C4-2B (cell line): ENCODE measurements around the gene CHID1.

Source experiments
- H3K27ac ChIP-seq: fragments of 450-650 bp; 2 replicates; pipeline ENCODE4 v1.5.1; 2017
- ZFX ChIP-seq: fragments of 450-650 bp; IDR thresholded peaks from 2 replicates; pipeline ENCODE4 v1.6.1; 2017
- TF ChIP-seq, protein P1 (sequence below): fragments of 450-650 bp; conservative IDR thresholded peaks from 2 replicates; pipeline ENCODE4 v1.5.1; 2017; ENCODE audit warnings: mild to moderate bottlenecking

CHID1 gene

DNA sequence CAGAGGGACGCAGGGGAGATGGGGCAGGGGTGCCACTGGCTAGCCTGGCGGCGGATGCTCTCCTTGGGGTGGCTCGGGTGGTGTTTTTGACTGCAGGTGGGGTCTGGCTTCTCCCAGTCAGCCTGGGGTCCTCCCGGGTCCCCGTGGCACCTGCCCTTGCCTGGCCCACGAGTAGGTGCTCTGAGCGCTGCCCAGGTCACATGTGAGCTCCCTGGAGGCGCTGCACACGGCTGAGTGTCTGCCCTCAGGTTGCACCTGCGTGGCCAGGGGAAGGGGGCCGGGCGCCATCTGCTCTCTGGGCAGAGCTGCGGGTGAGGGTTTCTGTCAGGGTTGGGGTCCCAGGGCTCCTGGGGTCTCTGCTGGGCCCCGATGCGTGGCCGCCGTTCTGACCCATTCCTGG lies 62.7 kb downstream of the CHID1 start:
- H3K27ac ChIP-seq, result no peak overlapping the region
- no peak for TF ChIP-seq ZFX
- TF ChIP-seq, protein P1, sequence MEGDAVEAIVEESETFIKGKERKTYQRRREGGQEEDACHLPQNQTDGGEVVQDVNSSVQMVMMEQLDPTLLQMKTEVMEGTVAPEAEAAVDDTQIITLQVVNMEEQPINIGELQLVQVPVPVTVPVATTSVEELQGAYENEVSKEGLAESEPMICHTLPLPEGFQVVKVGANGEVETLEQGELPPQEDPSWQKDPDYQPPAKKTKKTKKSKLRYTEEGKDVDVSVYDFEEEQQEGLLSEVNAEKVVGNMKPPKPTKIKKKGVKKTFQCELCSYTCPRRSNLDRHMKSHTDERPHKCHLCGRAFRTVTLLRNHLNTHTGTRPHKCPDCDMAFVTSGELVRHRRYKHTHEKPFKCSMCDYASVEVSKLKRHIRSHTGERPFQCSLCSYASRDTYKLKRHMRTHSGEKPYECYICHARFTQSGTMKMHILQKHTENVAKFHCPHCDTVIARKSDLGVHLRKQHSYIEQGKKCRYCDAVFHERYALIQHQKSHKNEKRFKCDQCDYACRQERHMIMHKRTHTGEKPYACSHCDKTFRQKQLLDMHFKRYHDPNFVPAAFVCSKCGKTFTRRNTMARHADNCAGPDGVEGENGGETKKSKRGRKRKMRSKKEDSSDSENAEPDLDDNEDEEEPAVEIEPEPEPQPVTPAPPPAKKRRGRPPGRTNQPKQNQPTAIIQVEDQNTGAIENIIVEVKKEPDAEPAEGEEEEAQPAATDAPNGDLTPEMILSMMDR, result no peak

DNA sequence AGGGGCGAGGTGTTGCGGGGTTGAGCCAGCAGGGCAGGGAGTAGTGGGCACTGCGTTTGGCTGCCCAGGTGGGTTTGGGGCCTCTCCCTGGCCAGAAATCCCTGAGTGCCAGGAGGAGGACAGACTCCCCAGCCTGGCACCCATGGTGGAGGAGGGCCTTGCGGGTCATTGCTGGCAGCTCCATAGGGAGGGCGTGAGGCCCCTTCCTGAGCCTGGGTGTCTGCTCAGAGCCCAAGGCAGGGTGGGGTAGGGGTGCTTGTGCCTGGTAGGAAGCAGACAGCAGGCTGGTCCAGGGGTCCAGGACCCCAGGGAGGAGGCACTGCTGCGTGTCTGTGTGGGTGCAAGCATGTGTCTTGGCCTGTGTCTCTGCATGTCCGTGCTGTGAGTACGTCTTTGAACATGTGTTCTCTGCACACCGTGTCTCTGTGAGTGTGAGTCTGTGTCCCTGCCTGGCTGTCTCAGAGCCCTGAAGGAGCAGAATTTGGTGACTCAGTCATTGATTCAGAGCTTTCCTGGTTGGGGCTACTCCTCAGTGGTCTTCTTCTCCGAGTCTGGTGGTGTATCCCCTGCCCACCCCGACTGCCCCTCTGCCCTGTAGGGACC lies 64.0 kb downstream of the CHID1 start:
- no peak overlapping the region for H3K27ac ChIP-seq
- no peak for TF ChIP-seq ZFX
- TF ChIP-seq, protein P1, result no peak

DNA sequence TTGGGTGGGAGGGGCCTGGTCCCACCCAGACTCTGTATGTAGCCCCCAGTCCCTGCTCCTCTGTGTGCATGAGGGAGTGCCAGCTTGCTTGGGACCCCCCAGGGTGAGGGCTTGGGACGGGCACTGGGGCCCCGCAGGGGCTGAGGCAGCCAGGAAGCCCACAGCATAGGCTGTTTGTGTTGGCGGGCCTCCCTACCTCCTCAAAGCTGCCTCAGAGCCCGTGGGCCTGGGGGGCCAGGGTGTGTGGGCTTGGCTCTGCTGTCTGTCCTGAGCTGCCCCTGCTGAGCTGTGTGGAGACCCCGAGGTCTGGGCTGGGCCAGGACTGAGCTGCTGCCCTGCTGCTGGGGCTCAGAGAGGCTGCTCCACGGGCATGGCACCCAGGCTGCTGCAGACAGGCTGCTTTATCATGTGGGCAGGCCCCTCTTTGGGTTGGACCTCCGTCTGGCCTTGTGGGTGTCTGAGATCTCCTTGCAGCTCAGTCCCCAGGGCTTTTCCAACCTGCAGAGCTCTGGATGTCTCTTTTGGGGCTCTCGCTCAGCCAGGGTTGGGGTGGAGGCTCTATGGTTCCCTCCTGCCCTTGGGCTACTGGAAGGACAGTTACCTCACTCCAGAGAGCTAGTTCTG lies 64.6 kb downstream of the CHID1 start:
- TF ChIP-seq, protein P1, result no peak
- TF ChIP-seq ZFX, result no peak
- H3K27ac ChIP-seq, result no peak overlapping the region

DNA sequence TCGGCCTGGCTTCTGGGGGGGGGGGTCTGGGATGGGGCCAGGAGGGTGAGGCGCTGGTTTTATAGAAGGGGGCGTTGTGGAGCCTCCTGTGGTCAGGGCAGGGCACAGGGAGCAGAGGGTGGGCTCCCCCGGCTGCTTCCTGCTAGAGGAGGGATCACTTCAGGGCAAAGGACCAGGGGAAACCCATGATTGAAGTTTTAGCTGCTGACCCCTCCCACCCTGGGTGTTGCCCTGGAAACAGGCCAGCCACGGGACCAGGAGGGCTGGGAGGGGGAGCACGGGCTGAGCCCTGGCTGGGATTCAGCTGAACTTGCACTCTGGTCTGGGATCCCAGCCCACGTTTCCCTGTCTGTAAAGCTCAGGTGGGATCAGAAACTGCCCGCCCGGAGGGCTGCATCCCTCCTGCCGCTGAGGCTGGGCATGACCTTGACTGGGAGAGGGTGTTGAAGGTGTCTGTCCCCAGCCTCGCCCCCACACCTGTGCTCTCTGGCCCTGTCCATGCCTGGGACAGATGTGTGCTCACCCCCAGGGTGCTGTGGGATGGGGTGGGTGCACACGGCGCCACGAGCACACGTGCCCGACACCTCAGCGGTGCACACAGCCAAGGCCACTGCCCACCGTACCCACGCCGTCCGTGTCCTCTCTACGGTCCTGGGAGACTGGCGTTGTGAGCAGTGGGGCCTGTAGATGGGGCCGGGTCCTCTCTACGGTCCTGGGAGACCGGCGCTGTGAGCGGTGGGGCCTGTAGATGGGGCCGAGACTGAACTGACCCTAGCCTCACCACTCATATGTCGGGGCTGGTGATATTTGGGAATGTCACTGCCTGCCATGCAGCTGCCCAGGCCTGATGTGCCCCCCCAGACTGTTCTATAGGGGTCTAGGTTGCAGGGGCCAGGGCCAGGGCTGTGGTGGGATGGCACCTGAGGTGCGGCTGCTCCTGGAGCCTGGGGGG lies 65.6 kb downstream of the CHID1 start:
- no peak for TF ChIP-seq ZFX
- TF ChIP-seq, protein P1, result no peak
- peak overlapping the region; percentile 86; the same call in 1 of the 2 replicates for H3K27ac ChIP-seq

DNA sequence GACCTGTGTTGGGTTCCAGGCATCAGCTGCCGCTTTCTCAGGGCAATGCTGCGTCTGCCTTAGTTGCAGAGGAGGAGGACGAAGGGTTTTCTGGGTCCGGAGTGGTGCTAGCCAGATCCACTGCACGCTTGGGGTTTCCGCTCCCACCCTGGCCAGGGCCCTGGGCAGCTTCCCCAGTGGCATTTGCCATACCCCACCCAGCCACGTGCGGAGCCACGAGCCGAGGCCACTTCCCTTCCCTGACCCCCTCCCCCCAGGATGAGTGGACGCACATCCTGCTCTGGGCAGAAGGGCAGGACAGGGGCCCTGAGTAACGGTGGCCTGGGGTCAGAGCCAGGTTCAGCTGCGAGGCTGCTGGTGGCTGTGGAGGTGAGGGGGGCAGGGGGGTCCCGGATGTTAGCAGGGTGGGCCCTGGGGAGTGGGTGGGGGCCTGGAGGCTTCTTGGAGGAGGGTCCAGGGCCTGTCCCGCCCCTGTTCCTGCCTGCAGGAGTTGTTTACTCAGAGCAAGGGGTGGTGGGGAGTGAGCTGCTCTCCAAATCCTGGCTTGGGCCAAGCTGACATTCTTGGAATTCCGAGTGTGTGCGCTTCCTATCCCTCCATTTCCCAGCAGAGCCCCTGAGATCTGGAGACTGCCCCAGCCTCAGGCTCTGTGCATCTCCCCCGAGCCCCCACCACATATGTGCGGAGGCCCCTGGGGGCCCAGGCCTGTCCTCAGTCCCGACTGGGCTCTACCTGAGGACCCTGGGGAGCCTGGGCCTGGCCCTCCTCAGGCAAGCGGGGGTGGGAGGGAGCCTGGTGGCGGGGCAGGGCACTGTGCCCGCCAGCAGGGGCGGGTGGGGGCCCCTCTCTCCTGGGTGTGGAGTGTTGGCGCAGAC lies 66.6 kb downstream of the CHID1 start:
- TF ChIP-seq, protein P1, result no peak
- no peak for TF ChIP-seq ZFX
- peak overlapping the region; percentile 86 for H3K27ac ChIP-seq

DNA sequence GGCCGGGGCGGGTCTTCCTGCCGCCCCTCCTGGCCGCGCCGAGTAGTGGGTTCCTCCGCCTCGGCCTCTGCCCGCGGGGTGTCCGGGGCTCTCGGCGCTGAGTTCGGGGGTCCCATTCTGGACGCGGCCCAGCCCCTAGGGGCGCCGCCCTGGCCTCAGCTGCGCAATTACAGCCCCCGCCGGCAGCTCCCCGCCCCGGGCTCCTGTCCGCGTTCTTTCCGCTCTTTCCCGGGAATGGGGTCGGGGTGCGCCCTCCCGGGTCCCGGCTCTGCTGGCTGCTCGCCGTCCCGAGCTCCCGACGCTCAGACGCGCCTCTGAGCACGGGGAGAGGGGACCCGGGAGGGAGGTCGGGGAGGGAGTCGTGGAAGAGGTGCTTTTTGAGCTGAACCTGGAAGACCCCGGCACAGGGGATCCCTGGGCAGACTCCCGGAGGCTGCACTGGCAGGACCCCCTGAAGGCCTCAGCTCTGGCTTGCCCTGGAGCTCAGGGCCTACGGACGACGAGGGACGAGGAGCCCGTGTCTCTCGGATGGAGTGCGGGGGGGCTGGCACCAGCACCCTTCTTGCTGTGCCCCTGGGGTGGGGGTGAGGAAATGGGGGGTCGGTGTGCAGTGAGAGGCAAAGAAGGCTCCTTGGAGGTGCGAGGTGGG lies 67.4 kb downstream of the CHID1 start:
- no peak for TF ChIP-seq ZFX
- TF ChIP-seq, protein P1, result no peak; the same call in 1 of the 2 replicates
- peak overlapping the region; percentile 86 for H3K27ac ChIP-seq
